K562 (cell line): Measurements from ENCODE around the gene EPHB2.

Experiments
- BHLHE40 ChIP-seq: IDR thresholded peaks from 2 replicates; pipeline ENCODE4 v1.6.1; 2011; ENCODE audit warnings: low read length, improper control_type of control experiment
- EGR1 ChIP-seq: fragments of 450-650 bp; conservative IDR thresholded peaks from 2 replicates; pipeline ENCODE4 v1.6.1; 2017; ENCODE audit warnings: mild to moderate bottlenecking
- EZH2 ChIP-seq: IDR thresholded peaks from 2 replicates; pipeline ENCODE4 v1.6.1; 2012; ENCODE audit warnings: low read depth, mild to moderate bottlenecking, inconsistent platforms, low read length, borderline replicate concordance
- HDAC2 ChIP-seq: fragments of 450-650 bp; IDR thresholded peaks from 2 replicates; pipeline ENCODE4 v1.6.1; 2016; ENCODE audit warnings: mild to moderate bottlenecking
- MAFF ChIP-seq: IDR thresholded peaks from 2 replicates; pipeline ENCODE4 v1.6.1; 2012; ENCODE audit warnings: low read length, improper control_type of control experiment
- ZNF12 ChIP-seq: sonication (generic); formaldehyde crosslinking; IDR thresholded peaks from 2 replicates; pipeline ENCODE4 v1.4.0; 2020; ENCODE audit warnings: mild to moderate bottlenecking, missing genetic modification reagents

DNA sequence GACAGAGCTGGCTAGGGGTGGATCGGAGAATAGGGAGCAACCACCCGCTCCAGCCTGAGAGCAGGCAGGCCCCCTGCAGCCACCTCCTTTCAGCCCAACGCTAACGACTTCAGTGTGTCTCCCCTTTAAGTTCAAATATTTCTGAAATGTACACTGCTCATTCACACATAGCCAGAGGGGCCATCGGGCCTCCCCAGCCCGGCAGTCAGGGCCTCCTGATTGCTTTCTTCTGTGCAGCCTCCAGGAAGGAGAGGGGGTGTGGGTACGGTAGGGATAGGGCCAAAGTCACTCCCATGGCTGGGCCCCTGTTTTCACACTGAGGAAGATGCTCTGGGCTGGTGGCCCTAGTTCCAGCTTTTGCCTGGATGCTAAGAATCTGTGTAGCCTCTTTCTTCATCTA, 64.8 kb downstream of the EPHB2 start:
- TF ChIP-seq BHLHE40 (no peak), MAFF (no peak), ZNF12 (CRISPR knock-in tag) (no peak), EGR1 (no peak), HDAC2 (no peak), EZH2 (no peak)
